Aorta (tissue), 5 donors: ENCODE results near the gene NMB. TPM values are rescaled to one million over a fixed set of nuclear protein-coding genes. Genes with fewer than 3 reads are reported as not detected.

Experiments
- ATAC-seq: fragments of 200-7000 bp; cut with Tn5 transposase; one replicate; pipeline ENCODE4 v1.9.1; 2022; ENCODE audit warnings: moderate library complexity; ENCODE audit not compliant: low FRiP score
- DNase-seq, 2 donors: peaks; one replicate each; pipeline ENCODE4 v3.0.0-alpha.2; 2020
- H3K27ac ChIP-seq, 2 donors: one replicate each; pipeline ENCODE4 v1.5.1; 2013; ENCODE audit warnings: low read length in 2 of 2, mild to moderate bottlenecking in 2 of 2, moderate library complexity in 2 of 2, control low read depth in 1 of 2, inconsistent platforms in 1 of 2, low read depth in 1 of 2
- H3K27me3 ChIP-seq, 2 donors: one replicate each; pipeline ENCODE4 v1.6.1; 2013; ENCODE audit warnings: control low read depth in 1 of 2, low read length in 1 of 2, mild to moderate bottlenecking in 1 of 2, moderate library complexity in 1 of 2; ENCODE audit not compliant: insufficient read depth in 2 of 2, control insufficient read depth in 1 of 2
- H3K36me3 ChIP-seq, 2 donors: one replicate each; pipeline ENCODE4 v1.6.1; 2013; ENCODE audit warnings: control low read depth in 1 of 2, low read length in 1 of 2, mild to moderate bottlenecking in 1 of 2; ENCODE audit not compliant: insufficient read depth in 2 of 2, control insufficient read depth in 1 of 2
- H3K4me1 ChIP-seq, 2 donors: one replicate each; pipeline ENCODE4 v1.6.1; 2013; ENCODE audit warnings: low read length in 2 of 2, control low read depth in 1 of 2, mild to moderate bottlenecking in 1 of 2, moderate library complexity in 1 of 2; ENCODE audit not compliant: insufficient read depth in 2 of 2, control insufficient read depth in 1 of 2
- H3K4me3 ChIP-seq, 2 donors: one replicate each; pipeline ENCODE4 v1.5.1; 2013; ENCODE audit warnings: low read length in 2 of 2, control low read depth in 1 of 2, mild to moderate bottlenecking in 1 of 2
- H3K9me3 ChIP-seq: one replicate; pipeline ENCODE4 v1.6.1; 2013; ENCODE audit warnings: mild to moderate bottlenecking, low read length; ENCODE audit not compliant: control insufficient read depth
- WGBS, 2 donors: extraction: QIAGEN DNeasy Blood & Tissue Kit; methylation state at CpG; one replicate each; pipeline ENCODE4 v1.1.7; 2013; 5-methylcytosine and 5-hydroxymethylcytosine counted together
- intact Hi-C, 2 donors: fragments of 100-400 bp; cut with DNase I; formaldehyde crosslinking; loops; one replicate each; pipeline versions ENCODE4 v1.14.2 to v1.15.0; 2022
- polyA plus RNA-seq, 2 donors: library from polyadenylated mRNA; stranded (reverse); fragments of 200-250 nt; gene quantifications; one replicate each; pipeline ENCODE4 v1.2.3, GENCODE V29; 2013
- total RNA-seq, 2 donors: library from RNA; stranded (reverse); fragmentation: NEBNext Ultra II Directional; extraction: Animal tissue kit (Norgen Biotek cat#: 25700); gene quantifications; one replicate each; pipeline ENCODE4 v1.2.1, GENCODE V29; 2021
- donor health status: healthy with polysubstance abuse.
- donor health status: Bipolar disorder and iron deficiency.
- donor health status: DM: no; HTN: no; CAD: no.
- donor health status: DM: no; HTN: no; CAD: no.
- donor health status: DM: yes; HTN: yes; CAD: no.

Gene NMB
- total and polyA plus RNA-seq, 4 donors = 3.8 to 12.5 (median 4.7) TPM

- H3K9me3 ChIP-seq = peaks cover 3% of the 10 kb centered on the region
- H3K4me3 ChIP-seq = no peak overlapping the region
- no peak for ATAC-seq
- no peaks in the 10 kb centered on the region for H3K4me1 ChIP-seq
- intact Hi-C loops = no loop called here
- no peak for DNase-seq
- H3K36me3 ChIP-seq = peaks cover 0 to 4% of the 10 kb centered on the region in 2 donors
- 88 to 94% methylated on average over 3 of the region's 3 CpGs for WGBS, 2 donors
- H3K27ac ChIP-seq = no peak overlapping the region
- H3K27me3 ChIP-seq = no peaks in the 10 kb centered on the region
Measured at GRCh38 chr15:84616235-84616634, 41.8 kb downstream of the NMB start.

DNA sequence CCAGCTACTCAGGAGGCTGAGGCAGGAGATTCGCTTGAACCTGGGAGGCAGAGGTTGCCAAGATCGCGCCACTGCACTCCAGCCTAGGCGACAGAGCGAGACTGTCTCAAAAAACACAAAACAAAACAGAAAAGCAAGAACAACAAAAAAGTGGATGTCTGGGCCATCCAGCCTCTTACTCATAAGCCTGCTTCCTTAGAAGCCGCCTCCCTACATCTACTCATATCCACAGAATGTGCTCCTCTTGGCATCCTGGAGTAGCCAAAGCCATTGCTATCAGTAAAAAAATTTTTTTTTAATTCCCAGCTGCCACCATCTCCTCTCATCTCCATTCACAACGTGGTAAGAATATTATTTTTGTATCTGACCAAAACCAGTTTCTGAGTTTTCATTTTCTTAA is 46.4 kb downstream of the NMB start:
- no peaks in the 10 kb centered on the region for H3K27me3 ChIP-seq
- H3K27ac ChIP-seq = no peak overlapping the region
- H3K4me3 ChIP-seq = no peak overlapping the region
- H3K36me3 ChIP-seq = no peaks in the 10 kb centered on the region
- no peak for ATAC-seq
- H3K4me1 ChIP-seq = no peaks in the 10 kb centered on the region
- H3K9me3 ChIP-seq = no peaks in the 10 kb centered on the region
- intact Hi-C loops = no loop called here
- DNase-seq = no peak
- WGBS, 2 donors = 92 to 94% methylated on average over 7 of the region's 7 CpGs

DNA sequence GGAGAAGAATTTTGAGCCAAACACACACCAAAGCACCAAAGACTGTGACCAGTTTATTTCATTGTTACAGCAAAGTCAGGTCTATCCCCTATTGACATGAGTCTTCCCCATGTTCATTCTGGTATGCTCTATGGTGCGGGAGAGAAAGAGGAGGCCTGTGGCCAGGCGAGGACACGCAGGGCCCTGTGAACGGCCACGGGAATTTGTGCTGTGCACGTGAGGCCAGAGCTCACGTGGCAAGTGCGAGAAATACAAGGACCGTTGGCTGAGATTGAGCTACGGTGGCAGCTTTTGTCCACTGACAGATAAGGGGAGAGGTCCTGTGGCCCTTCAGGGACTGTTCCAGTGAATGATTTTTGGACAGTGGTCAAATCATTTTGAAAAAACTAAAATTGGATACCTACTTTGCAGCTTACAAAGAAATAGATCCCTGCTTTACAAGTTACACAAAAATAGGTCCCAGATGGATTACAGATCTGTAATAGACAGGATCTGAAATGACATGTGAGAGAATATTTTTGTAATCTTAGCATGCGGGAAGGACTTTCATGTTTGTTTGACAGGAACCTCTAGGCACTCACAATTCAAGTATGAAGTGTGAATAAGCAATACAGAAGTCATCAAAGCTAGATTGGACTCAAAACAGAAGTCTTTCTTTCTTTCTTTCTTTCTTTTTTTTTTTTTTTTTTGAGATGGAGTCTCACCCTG is 48.0 kb downstream of the NMB start:
- 71 to 82% methylated on average over 11 of the region's 11 CpGs for WGBS, 2 donors
- no peak overlapping the region for H3K4me3 ChIP-seq
- DNase-seq (no peak), ATAC-seq (no peak)
- H3K9me3 ChIP-seq = no peaks in the 10 kb centered on the region
- intact Hi-C loops = no loop called here
- H3K4me1 ChIP-seq = no peaks in the 10 kb centered on the region
- H3K27me3 ChIP-seq = no peaks in the 10 kb centered on the region
- no peaks in the 10 kb centered on the region for H3K36me3 ChIP-seq
- H3K27ac ChIP-seq = no peak overlapping the region

DNA sequence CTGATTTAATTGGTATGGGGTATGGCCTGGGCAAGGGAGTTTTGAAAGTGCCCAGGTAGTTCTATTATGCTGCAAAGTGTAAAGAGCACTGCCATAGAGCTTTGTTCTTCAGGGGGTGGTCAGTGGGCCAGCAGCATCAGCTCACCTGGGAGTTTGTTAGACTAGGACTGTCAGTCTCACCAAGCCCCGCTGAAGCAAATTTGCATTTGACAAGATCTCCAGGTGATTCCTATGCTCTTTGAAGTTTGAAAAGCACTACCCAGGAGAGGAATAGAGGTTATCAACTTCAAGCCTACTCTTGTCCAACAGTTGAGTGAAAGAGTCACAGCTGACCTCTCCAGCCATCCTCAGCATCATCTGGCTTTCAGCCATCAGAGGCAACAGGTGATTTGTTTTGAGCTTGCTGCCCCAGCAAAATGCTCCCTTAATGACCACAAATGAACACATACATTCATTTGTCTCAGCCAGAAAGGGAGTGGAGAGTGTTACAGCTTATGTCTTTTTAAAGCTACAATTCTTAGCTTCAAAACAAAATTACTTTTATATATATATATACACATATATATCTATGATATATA is 49.2 kb downstream of the NMB start:
- Histone ChIP-seq H3K4me3 (no peak overlapping the region), H3K9me3 (no peaks in the 10 kb centered on the region), H3K36me3 (no peaks in the 10 kb centered on the region), H3K27me3 (no peaks in the 10 kb centered on the region), H3K27ac (no peak overlapping the region), H3K4me1 (no peaks in the 10 kb centered on the region)
- intact Hi-C loops = no loop called here
- WGBS, 2 donors = 55 to 60% methylated on average over 1 of the region's 1 CpG
- no peak for ATAC-seq
- DNase-seq = no peak

DNA sequence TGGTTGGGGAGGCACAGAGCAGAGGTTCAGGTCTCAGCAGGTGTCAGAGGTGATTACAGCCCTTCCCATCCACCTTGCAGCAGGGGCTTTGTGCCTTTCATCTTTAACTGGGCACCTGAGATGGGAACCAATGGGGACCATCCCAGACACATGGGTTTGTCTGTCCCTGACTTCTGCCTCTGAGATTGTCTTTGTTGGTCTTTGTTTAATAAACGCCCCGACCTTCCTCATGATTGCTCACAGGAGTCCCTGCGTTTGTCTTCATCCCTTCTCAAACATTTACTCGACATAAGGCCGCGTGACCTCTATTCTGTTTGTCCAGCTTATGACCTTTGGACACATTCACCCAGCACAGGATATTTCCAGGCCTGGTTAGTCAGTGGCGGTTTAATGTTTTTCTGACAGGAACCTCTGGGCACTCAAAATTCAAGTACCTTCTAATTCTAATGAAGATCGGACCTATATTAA is 51.3 kb downstream of the NMB start:
- no peaks in the 10 kb centered on the region for H3K36me3 ChIP-seq
- no peak for ATAC-seq
- no peak for DNase-seq
- intact Hi-C loops = no loop called here
- H3K27me3 ChIP-seq = no peaks in the 10 kb centered on the region
- no peak overlapping the region for H3K4me3 ChIP-seq
- no peaks in the 10 kb centered on the region for H3K4me1 ChIP-seq
- H3K27ac ChIP-seq = no peak overlapping the region
- no peaks in the 10 kb centered on the region for H3K9me3 ChIP-seq
- 79 to 80% methylated on average over 8 of the region's 8 CpGs for WGBS, 2 donors

GRCh38 chr15:84605554-84605882 is 52.5 kb downstream of the NMB start:
- no peaks in the 10 kb centered on the region for H3K9me3 ChIP-seq
- no peak for DNase-seq
- intact Hi-C loops = no loop called here

More at GRCh38 chr15:84605554-84605882, 52.5 kb downstream of the NMB start:
- no peak for ATAC-seq
- WGBS, 2 donors = 55 to 57% methylated on average over 2 of the region's 2 CpGs
- Histone ChIP-seq H3K36me3 (no peaks in the 10 kb centered on the region), H3K4me3 (no peak overlapping the region), H3K4me1 (no peaks in the 10 kb centered on the region), H3K27me3 (no peaks in the 10 kb centered on the region), H3K27ac (no peak overlapping the region)

Other genes with a start within 250 kb of the NMB start
- gene ZSCAN2, start 57.2 kb downstream of the NMB start, total RNA-seq = 1 to 10 TPM; 4.1 to 6.7 TPM
- 1 to 10 TPM; 1.3 to 7.1 TPM for gene ZSCAN2, start 57.2 kb downstream of the NMB start, polyA plus RNA-seq
- 10 to 100 TPM; 19.5 to 27.3 TPM for gene WDR73, start 3.9 kb downstream of the NMB start, total RNA-seq
- gene WDR73, start 3.9 kb downstream of the NMB start, polyA plus RNA-seq = 10 to 100 TPM in 1 of 2 donors, 1 to 10 TPM in 1; 4.9 to 47.0 TPM
- 100 to 1,000 TPM in 1 of 2 donors, 10 to 100 TPM in 1; 99.3 to 115 TPM for gene SEC11A, start 57.9 kb upstream of the NMB start, total RNA-seq
- 100 to 1,000 TPM; 193 to 327 TPM for gene SEC11A, start 57.9 kb upstream of the NMB start, polyA plus RNA-seq
- gene ZNF592, start 90.4 kb upstream of the NMB start, total RNA-seq = 10 to 100 TPM; 27.8 to 35.8 TPM
- 10 to 100 TPM in 1 of 2 donors, 1 to 10 TPM in 1; 6.8 to 10.6 TPM for gene ZNF592, start 90.4 kb upstream of the NMB start, polyA plus RNA-seq
- gene ALPK3, start 159.2 kb upstream of the NMB start, total RNA-seq = 10 to 100 TPM; 77.0 to 86.8 TPM
- gene ALPK3, start 159.2 kb upstream of the NMB start, polyA plus RNA-seq = 10 to 100 TPM in 1 of 2 donors, 1 to 10 TPM in 1; 6.8 to 11.1 TPM
- gene SLC28A1, start 226.5 kb upstream of the NMB start, total RNA-seq = 1 to 10 TPM; 2.0 to 4.1 TPM
- 1 to 10 TPM in 1 of 2 donors, under 1 TPM in 1; 0.97 to 2.8 TPM for gene SLC28A1, start 226.5 kb upstream of the NMB start, polyA plus RNA-seq